LNCaP clone FGC (cell line): ENCODE data around the gene CMTM7.

Source experiments
- DNase-seq: peaks from one replicate; pipeline ENCODE4 v3.0.0-alpha.2; 2011; ENCODE audit warnings: low read depth
- H3K4me3 ChIP-seq: 2 replicates; pipeline ENCODE4 v1.5.1; 2011; ENCODE audit warnings: mild to moderate bottlenecking, low read depth, low read length, control low read depth
- CTCF ChIP-seq: IDR thresholded peaks from 2 replicates; pipeline ENCODE4 v1.5.1; 2012; ENCODE audit warnings: mild to moderate bottlenecking; ENCODE audit not compliant: control insufficient read depth, insufficient read depth; ENCODE audit errors: extremely low read depth

Gene CMTM7

GRCh38 chr3:32480604-32481003 lies 89.0 kb downstream of the CMTM7 start:
- DNase-seq: no peak
- H3K4me3 ChIP-seq: no peak overlapping the region
- TF ChIP-seq CTCF: no peak

GRCh38 chr3:32481791-32482631 lies 90.4 kb downstream of the CMTM7 start:
- H3K4me3 ChIP-seq: no peak overlapping the region
- no peak for TF ChIP-seq CTCF
- DNase-seq: no peak

- TF ChIP-seq CTCF: no peak
- no peak overlapping the region for H3K4me3 ChIP-seq
- DNase-seq: no peak
Observed at GRCh38 chr3:32482693-32483092, 91.0 kb downstream of the CMTM7 start.

GRCh38 chr3:32483772-32484171 lies 92.1 kb downstream of the CMTM7 start:
- TF ChIP-seq CTCF: no peak
- no peak overlapping the region for H3K4me3 ChIP-seq
- no peak for DNase-seq

- DNase-seq: no peak
- H3K4me3 ChIP-seq: no peak overlapping the region
- TF ChIP-seq CTCF: no peak
Observed at GRCh38 chr3:32484436-32484835, 92.8 kb downstream of the CMTM7 start.

GRCh38 chr3:32487781-32488473 lies 96.3 kb downstream of the CMTM7 start:
- TF ChIP-seq CTCF: no peak
- DNase-seq: no peak
- H3K4me3 ChIP-seq: no peak overlapping the region
